HFF-Myc (cell line): ENCODE data around the gene MYCBPAP.

Source experiments
- DNase-seq: peaks from one replicate; pipeline ENCODE4 v3.0.0-alpha.2; 2011; ENCODE audit warnings: low read depth; ENCODE audit errors: extremely low read depth
- H3K4me3 ChIP-seq: replicated peaks from 2 replicates; pipeline ENCODE4 v1.5.1; 2011; ENCODE audit warnings: low read depth, mild to moderate bottlenecking, control low read depth, low read length
- TF ChIP-seq, protein P1 (sequence below): IDR thresholded peaks from 2 replicates; pipeline ENCODE4 v1.5.1; 2012; ENCODE audit warnings: mild to moderate bottlenecking, low read depth, low read length, control low read depth; ENCODE audit errors: missing control alignments

MYCBPAP gene

DNA sequence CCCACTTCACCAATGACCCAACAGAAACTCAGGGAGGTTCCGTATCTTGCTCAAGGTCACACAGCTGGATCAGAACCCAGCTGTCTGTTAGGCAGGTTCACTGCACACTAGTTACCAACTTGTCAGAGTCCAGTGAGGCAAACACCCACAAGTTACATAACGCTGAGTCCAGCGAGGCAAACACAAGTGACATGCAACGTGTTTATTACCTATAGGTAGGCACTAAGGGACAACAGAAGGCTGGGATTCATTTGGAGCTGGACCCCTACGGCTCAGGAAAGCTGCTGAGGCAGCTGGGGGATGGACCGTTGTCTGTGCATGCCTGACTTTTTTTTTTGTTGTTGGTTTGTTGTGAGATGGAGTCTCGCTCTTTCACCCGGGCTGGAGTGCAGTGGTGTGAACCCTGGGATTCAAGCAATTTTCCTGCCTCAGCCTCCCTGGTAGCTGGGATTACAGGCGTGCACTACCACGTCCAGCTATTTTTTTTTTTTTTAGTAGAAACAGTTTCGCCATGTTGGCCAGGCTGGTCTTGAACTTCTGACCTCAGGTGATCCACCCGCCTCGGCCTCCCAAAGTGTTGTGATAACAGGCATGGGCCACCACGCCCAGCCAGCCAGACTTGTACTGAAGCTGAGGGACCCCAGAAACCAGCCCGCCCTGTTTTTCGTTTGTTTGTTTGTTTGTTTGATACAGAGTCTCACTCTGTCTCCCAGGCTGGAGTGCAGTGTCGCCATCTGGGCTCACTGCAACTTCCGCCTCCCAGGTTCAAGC lies 31.5 kb upstream of the MYCBPAP start:
- TF ChIP-seq, protein P1, sequence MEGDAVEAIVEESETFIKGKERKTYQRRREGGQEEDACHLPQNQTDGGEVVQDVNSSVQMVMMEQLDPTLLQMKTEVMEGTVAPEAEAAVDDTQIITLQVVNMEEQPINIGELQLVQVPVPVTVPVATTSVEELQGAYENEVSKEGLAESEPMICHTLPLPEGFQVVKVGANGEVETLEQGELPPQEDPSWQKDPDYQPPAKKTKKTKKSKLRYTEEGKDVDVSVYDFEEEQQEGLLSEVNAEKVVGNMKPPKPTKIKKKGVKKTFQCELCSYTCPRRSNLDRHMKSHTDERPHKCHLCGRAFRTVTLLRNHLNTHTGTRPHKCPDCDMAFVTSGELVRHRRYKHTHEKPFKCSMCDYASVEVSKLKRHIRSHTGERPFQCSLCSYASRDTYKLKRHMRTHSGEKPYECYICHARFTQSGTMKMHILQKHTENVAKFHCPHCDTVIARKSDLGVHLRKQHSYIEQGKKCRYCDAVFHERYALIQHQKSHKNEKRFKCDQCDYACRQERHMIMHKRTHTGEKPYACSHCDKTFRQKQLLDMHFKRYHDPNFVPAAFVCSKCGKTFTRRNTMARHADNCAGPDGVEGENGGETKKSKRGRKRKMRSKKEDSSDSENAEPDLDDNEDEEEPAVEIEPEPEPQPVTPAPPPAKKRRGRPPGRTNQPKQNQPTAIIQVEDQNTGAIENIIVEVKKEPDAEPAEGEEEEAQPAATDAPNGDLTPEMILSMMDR: no peak
- no peak for DNase-seq
- H3K4me3 ChIP-seq: no peak overlapping the region

- peak overlapping the region; percentile 88 for H3K4me3 ChIP-seq
- TF ChIP-seq, protein P1: no peak
- no peak for DNase-seq
Measured at GRCh38 chr17:50477976-50478375, 30.3 kb upstream of the MYCBPAP start.

- peak within 1 kb of the TSS; percentile 88 for H3K4me3 ChIP-seq
- TF ChIP-seq, protein P1: peak; percentile 83
- DNase-seq: peak; percentile 35
Measured at GRCh38 chr17:50478391-50479381, 29.6 kb upstream of the MYCBPAP start, which contains the start of gene RSAD1. RSAD1 (plus strand) TSS chr17:50478860; CDS start chr17:50478885, 25 bp downstream.

DNA sequence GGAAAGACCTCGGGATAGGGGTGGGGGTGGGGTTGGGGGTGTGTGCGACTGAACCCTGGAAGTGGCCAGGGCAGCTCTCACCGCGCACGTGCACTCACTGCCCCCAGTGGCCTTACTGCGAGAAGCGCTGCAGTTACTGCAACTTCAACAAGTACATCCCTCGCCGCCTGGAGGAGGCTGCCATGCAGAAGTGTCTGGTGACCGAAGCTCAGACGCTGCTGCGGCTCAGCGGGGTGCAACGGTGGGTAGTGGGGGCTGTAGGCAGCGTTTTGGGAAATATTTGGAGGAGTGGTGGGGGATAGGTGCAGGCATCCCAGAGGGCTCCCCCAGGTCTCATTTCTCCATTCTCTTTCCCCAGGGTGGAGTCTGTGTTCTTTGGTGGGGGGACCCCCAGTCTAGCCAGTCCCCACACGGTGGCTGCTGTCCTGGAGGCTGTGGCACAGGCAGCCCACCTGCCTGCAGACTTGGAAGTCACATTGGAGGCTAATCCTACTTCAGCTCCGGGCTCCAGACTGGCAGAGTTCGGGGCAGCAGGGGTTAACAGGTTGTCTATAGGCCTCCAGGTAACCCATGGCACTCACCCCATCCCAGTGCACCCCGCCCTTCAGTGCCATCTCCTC lies 28.6 kb upstream of the MYCBPAP start:
- DNase-seq: peak; percentile 53
- TF ChIP-seq, protein P1: peak; percentile 26
- H3K4me3 ChIP-seq: peak overlapping the region; percentile 88

DNA sequence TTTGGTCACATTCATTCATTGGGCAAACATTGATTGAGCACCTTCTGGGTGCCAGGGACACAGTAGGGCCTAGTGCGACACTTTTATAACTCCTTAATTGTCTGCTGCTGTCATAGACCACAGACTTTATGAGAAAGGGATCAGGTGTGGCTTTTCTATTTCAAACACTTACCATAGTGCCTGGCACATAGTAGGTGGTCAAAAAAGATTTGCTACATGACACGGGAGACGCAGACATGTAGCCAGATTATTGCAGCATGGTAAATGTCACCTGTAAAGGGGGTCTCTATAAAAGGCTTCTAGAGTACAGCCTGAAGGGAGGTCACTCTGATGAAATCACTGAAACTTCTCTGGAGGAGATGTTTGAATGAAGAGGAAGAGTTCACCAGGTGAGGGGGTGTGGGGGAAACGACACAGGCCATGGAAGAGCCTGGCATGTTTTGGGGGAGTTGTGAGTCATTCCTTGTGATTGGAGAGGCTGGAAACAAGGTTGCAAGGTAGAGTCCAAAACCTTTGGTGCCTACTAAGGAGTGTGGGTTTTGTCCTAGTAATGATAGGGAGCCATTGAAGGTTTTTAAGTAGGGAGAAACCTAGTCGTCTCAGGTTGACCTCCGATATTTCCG lies 28.0 kb upstream of the MYCBPAP start:
- TF ChIP-seq, protein P1: no peak
- DNase-seq: no peak
- peak overlapping the region; percentile 88 for H3K4me3 ChIP-seq
